VCaP (cell line): ENCODE data around the gene SLCO4A1.

Experiments
- H3K27ac ChIP-seq: fragments of 450-650 bp; 2 replicates; pipeline ENCODE4 v1.5.1; 2017
- CTCF ChIP-seq: fragments of 450-650 bp; conservative IDR thresholded peaks from 2 replicates; pipeline ENCODE4 v1.5.1; 2017; ENCODE audit warnings: mild to moderate bottlenecking, moderate library complexity

Gene SLCO4A1

GRCh38 chr20:62608218-62608565 lies 34.1 kb upstream of the SLCO4A1 start:
- no peak for TF ChIP-seq CTCF

GRCh38 chr20:62609279-62609720 lies 33.0 kb upstream of the SLCO4A1 start:
- H3K27ac ChIP-seq, result no peak overlapping the region
- no peak for TF ChIP-seq CTCF

More at GRCh38 chr20:62608218-62608565, 34.1 kb upstream of the SLCO4A1 start:
- H3K27ac ChIP-seq, result no peak overlapping the region

GRCh38 chr20:62609811-62610757 lies 32.2 kb upstream of the SLCO4A1 start:
- H3K27ac ChIP-seq, result no peak overlapping the region
- no peak for TF ChIP-seq CTCF

GRCh38 chr20:62611012-62611411 lies 31.3 kb upstream of the SLCO4A1 start:
- no peak for TF ChIP-seq CTCF
- H3K27ac ChIP-seq, result no peak overlapping the region

- H3K27ac ChIP-seq, result no peak overlapping the region
- TF ChIP-seq CTCF, result no peak
Measured at GRCh38 chr20:62611819-62612218, 30.5 kb upstream of the SLCO4A1 start.

GRCh38 chr20:62614085-62614960 lies 28.0 kb upstream of the SLCO4A1 start:
- H3K27ac ChIP-seq, result no peak overlapping the region
- no peak for TF ChIP-seq CTCF
